Brain microvascular endothelial cell (primary cell): Measurements from ENCODE around the gene MYH9.

Experiments
- DNase-seq: peaks from one replicate; pipeline ENCODE4 v3.0.0-alpha.2; 2020
- H3K27ac ChIP-seq: fragments of 250-450 bp; sonication (Bioruptor Pico); 2 replicates; pipeline ENCODE4 v1.5.1; 2020; ENCODE audit warnings: mild to moderate bottlenecking, moderate library complexity
- H3K27me3 ChIP-seq: fragments of 250-450 bp; sonication (Bioruptor Pico); replicated peaks from 2 replicates; pipeline ENCODE4 v1.5.1; 2020; ENCODE audit warnings: mild to moderate bottlenecking
- H3K36me3 ChIP-seq: fragments of 250-450 bp; sonication (Bioruptor Pico); replicated peaks from 2 replicates; pipeline ENCODE4 v1.5.1; 2020; ENCODE audit warnings: mild to moderate bottlenecking
- H3K4me3 ChIP-seq: 2 replicates; pipeline ENCODE4 v1.5.1; 2011; ENCODE audit warnings: low read depth, mild to moderate bottlenecking, control low read depth, low read length, moderate library complexity
- CTCF ChIP-seq: IDR thresholded peaks from 2 replicates; pipeline ENCODE4 v1.5.1; 2011; ENCODE audit warnings: low read depth, mild to moderate bottlenecking, moderate library complexity, low read length, control low read depth, inconsistent platforms; ENCODE audit errors: missing control alignments
- in situ Hi-C: cut with HindIII; loops from 2 replicates; pipeline ENCODE4 v1.10.0; 2017; ENCODE audit warnings: low sequenced_read_pairs, low pct_ligation_motif_present

MYH9 gene

GRCh38 chr22:36369922-36370791, 17.6 kb downstream of the MYH9 start:
- Histone ChIP-seq H3K36me3 (peaks cover 66% of the 10 kb centered on the region), H3K4me3 (no peak overlapping the region)
- no peak for DNase-seq

GRCh38 chr22:36369004-36369921, 18.5 kb downstream of the MYH9 start:
- H3K4me3 ChIP-seq, result peak overlapping the region; percentile 12
- no peak for DNase-seq

More at GRCh38 chr22:36369922-36370791, 17.6 kb downstream of the MYH9 start:
- H3K27me3 ChIP-seq, result no peaks in the 10 kb centered on the region
- no peak for TF ChIP-seq CTCF
- in situ Hi-C loops, result no loop called here
- H3K27ac ChIP-seq, result peak overlapping the region; percentile 35

GRCh38 chr22:36368359-36368983, 19.3 kb downstream of the MYH9 start:
- peak; percentile 43 for TF ChIP-seq CTCF
- H3K4me3 ChIP-seq, result no peak overlapping the region
- peak overlapping the region; percentile 89 for H3K27ac ChIP-seq
- H3K27me3 ChIP-seq, result no peaks in the 10 kb centered on the region
- DNase-seq, result no peak
- in situ Hi-C loops, result no loop called here
- H3K36me3 ChIP-seq, result peaks cover 68% of the 10 kb centered on the region

More at GRCh38 chr22:36369004-36369921, 18.5 kb downstream of the MYH9 start:
- Histone ChIP-seq H3K27ac (peak overlapping the region; percentile 35), H3K36me3 (peaks cover 64% of the 10 kb centered on the region), H3K27me3 (no peaks in the 10 kb centered on the region)
- in situ Hi-C loops, result no loop called here
- TF ChIP-seq CTCF, result no peak

GRCh38 chr22:36367479-36367878, 20.3 kb downstream of the MYH9 start:
- in situ Hi-C loops, result no loop called here
- Histone ChIP-seq H3K4me3 (no peak overlapping the region), H3K27ac (peak overlapping the region; percentile 89), H3K27me3 (no peaks in the 10 kb centered on the region), H3K36me3 (peaks cover 61% of the 10 kb centered on the region)
- no peak for DNase-seq
- TF ChIP-seq CTCF, result no peak

- Histone ChIP-seq H3K27ac (peak overlapping the region; percentile 89), H3K4me3 (no peak overlapping the region), H3K27me3 (no peaks in the 10 kb centered on the region), H3K36me3 (peaks cover 60% of the 10 kb centered on the region)
- in situ Hi-C loops, result no loop called here
- no peak for DNase-seq
- no peak for TF ChIP-seq CTCF
Measured at GRCh38 chr22:36367066-36367465, 20.7 kb downstream of the MYH9 start.
